GM19328 (cell line): ENCODE measurements around the gene CCDC38.
"Not testable (repeated sequence)": the region's sequence is repeated elsewhere in the genome, so short reads cannot be mapped to it uniquely, and the experiment has no call there.

Source experiments
- ATAC-seq: cut with Tn5 transposase; IDR thresholded peaks from one replicate; pipeline ENCODE4 v1.9.1; 2021; ENCODE audit warnings: mild to moderate bottlenecking, moderate library complexity; ENCODE audit not compliant: unreplicated experiment

CCDC38 gene

DNA sequence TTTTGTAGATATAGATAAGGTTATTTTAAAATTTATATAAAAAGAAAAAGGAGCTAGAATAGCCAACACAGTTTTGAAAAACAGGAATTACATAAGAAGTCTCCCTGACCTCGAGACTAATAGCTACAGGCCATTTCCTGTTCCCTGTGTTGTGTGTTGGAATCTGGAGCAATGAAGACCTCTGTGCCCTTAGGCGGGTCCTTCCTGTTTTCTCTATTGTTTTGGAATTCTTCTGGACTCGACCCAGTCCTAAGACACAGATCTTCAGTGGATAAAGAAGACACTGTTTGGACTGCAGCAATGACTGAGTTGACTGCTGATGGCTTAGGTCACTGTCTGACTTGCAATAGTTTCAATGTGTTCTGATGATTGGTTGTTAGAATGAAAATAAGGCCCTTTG, 57.4 kb downstream of the CCDC38 start:
- ATAC-seq = no peak

DNA sequence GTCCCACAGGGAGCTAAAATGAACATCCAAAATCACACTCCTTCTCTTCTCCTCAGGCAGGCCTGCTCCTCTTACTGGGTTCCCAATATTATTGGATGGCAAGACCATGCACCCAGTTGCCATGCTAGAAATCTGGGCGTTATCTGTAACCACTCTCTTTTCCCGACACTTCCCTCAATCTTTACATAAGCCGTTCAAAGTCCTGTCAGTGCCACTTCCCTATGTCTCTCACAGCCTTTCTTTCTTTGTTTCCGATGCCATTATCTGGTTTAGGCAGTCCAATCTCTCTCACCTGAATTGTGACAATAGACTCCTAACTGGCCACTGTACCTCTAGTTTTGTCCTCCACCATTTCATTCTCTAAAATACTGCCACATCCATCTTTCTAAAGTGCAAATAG, 59.5 kb downstream of the CCDC38 start:
- no peak for ATAC-seq

DNA sequence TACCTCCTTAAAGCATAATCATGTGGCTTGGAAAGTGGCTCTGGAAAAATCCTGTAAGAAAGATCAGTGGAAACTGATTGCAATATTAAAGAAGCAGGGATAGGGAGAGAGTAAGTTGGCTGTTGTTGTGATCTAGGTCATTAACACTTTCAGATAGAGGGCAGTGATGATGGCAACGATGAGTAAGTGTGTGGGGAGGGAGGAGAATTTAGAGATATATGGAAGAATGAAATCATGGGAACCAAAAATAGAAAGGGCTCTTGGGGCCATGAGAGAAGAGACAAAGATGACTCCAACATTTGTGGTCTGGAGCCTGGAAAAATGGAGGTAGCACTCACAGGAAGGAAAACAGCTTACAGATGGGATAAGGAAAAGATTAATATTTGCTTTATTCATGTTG, 60.3 kb downstream of the CCDC38 start:
- no peak for ATAC-seq

DNA sequence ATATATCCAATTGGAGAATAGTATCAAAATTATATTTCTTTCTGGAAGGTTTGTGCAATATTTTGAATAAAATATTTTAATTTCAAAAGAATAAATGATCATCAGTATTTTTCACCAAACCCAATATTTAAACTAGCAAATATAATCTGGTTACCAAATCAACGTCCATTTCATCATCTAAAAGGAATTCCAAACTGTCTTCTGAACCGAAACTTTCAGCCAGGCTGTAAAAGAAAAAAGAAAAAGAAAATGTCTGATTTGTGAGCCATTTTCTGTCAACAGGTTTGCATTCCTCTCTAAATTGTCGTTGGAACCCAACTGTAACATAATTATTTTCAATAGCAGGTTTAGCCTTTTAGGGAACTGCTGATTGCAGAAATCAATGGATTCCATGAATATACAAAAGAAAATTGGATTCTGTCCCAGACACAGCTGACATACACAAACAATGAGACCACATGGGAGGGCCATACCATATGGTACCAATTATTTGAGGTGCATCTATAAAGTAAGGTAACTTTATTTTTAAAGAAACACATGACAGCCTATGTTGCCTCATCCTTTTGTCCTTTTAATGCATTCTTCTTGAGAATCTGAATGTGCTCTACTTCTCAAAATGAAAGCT, 61.0 kb downstream of the CCDC38 start:
- no peak for ATAC-seq

DNA sequence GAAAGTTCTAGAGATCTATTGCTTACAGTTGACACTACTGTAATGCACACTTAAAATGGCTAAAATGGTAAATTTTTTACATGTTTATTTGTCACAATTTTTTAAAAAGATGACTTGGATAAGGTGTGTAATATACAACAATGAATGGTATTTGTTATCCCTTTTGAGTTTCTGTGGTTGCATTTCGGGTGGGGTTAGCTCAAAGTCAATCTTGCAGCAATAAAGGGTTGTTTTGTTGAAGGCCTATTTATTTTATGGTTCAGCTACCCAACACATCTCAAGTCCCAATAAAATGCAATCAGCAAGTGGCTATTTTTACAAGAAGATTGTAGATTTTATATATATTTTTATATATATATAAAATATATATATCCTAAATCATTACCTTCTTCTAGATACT, 61.5 kb downstream of the CCDC38 start:
- no peak for ATAC-seq

DNA sequence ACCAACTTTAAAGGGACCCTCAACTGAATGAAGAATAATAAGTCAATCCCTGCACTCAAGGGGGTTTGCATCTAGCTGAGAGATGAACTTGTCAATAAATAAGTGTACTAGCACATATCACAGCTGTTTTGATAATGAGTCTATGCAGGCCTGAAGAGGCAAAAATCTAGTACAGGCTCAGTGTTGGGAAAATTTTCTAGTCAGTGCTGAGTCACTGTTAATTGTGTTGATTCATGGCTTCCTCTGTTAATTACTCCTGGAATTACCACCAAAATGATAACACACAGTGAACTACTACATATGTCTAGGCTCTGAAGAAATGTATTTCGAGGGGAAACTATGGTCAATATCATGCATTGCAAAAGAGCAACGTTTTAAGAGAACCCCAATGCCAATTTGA, 64.8 kb downstream of the CCDC38 start:
- no peak for ATAC-seq

DNA sequence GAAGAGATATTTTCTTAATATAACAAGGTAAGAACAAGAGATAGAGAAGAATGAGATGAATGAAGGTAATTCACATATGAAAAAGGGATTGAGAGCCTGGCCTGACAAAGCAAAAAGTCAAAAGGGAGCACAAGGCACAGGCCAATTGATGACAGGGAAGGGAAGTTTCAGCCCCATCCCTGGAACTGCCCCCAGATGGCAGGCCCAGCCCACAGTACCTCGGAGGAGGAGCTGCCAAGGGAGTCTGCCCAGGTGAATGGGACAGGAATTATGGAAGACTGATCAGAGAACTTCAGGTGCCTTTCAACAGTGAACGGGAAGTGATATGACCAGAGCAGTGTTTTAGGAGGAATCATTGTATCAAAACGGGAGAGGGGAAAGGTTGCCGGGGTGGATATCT, 68.0 kb downstream of the CCDC38 start:
- no peak for ATAC-seq

DNA sequence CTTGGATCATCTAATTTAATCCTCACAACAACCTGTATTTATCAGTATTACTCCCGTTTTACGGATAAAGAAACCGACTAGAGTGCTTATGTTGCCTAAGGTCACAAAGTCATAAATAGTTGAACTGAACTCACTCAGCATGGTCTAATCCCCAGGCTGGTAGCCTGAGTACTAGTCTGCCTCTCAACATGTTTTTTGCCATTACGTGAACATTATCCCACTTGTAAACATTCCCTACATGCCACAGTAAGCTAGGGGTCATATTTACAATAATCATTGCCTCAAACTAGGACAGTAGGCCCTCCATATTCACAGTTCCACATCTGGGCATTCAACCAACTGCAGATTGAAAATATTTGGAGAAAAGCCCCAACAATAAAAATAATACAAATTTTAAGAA, 71.5 kb downstream of the CCDC38 start:
- ATAC-seq = no peak

DNA sequence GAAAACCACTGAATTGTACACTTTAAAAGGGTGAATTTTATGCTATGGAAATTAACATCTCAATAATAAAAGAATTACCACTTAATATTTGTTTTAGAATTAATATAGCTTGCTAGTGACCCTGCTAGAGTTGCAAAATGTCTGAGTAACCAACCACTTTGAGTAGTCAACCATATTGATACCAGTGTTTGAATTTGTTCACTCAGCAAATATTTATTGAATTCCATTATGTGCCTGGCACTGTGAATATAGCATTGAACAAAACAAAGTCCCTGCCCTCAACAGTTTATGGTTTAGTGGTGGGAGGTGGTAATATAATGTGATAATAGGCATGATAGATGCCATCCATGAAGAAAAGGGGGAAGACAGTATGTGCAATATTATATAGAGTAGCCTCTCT, 79.1 kb downstream of the CCDC38 start:
- ATAC-seq = no peak

DNA sequence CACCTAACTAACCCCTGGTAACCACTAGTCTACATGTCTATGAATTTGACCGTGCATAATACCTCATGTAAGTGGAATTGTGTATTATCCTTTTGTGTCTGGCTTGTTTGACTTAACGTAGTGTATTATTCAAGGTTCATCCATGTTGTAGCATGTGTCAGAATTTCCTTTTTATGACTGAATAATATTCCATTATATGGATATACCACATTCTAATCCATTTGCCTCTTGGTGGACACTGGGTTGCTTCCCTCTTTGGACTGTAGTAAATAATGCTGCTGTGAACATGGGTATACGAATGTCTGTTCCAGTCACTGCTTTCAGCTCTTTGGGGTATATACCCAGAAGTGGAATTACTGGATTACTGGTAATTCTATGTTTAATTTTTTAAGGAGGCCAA, 80.4 kb downstream of the CCDC38 start:
- ATAC-seq = no peak

DNA sequence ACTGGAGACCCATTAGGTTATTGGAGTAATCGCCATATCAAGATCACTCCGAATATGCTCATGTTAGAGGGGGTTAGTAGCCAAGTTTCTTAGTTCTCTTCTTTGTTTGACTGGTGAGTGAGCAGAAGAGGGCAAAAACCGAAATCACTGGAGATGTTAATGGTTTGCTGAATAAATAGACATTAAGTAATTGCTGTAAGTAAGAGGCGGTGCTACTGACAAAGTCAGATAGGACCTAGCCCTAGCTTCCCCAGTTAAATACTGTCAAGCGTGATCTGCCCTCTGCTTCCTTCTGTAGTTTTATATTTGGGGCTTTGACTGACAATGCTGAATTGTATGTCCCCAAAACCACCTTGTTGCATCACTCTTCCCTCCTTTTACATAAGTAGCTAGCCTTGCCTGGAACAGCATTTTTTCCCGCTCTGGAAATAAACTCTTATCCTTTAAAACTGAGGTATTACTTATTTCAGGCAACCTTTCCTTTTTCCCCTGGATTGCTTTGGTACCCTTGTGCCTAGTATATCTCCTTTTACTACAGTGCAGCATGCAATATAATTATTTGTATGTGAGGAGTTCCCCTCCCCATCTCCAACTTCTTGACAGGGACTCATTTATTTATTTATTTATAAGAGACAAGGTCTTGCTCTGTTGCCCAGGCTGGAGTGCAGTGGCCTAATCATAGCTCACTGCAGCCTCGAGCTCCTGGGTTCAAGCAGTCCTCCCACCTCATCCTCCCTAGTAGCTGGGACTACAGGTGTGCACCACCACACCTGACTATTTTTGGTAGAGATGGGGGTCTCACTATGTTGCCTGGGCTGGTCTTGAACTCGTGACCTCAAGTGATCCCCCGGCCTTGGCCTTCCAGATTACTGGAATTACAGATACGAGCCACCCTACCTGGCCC, 82.2 kb downstream of the CCDC38 start:
- no peak for ATAC-seq

DNA sequence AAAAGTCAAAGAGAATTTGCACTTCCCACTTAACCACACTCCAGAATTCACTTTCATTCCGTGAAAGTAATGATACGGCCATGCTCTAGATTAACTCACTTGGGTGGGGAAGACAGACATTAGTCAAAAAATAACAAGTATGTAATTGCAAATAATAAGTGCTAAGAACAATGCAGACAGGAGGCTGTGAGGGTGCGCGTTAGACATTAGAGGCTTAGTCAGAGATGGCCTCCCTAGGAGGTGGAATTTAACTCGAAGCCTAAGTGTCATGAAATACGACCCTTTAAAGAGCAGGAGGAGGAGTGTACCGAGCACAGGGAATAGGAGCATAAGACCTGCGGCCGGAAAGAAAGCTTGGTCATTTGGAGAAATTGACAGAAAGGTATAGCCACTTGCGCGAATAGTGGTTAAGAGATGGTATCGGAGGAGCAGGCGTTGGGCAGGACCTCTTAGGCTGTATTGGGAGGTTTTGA, 83.0 kb downstream of the CCDC38 start:
- no peak for ATAC-seq

DNA sequence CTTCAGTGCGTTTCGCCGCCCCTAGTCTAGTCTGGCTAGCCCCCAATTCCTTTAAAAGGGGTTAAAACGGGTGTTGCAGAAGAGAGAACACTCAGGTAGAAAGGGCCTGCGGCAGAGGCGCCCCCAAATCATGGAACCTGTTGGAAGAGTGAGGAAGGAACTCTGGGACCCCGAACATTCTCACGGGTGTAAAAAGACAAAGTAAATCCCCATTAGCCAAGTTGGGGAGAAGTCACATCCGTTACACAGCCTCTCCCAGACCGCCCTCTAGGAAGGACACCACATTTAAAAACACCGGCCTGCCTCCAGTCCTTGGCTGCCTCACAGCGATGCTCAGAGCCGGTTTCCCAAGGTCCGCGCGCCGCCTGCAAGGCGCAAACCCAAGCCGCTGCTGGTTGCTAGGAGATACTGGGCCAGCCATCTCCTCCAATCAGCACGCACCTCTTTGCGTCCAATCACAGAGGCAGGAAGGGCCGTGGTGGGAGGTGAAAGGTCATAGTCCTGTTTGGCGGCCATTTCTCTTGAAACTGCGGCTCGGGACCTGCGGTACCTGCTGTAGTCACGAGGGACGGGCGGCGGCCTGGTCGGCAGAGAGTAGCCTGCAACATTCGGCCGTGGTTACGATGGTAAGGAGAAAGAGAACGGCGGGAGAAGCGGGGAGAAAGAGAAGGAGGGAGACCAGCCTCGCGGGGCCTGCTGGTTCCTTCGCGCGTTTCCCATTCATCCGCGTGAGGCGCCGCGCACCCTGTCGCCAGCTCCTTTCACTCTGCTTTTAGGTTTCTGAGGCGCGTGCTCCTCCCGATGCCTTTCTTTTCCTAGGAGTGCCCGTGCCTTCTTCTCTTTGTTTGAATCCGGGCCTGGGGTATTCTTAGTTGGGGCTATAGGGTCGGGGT, 83.7 kb downstream of the CCDC38 start, which contains the start of gene SNRPF:
Gene SNRPF, plus strand, starts transcription at position 502 of the 893 bp plus-strand sequence. Its CDS starts 122 bp downstream, at position 624.
- ATAC-seq = peak; percentile 99

DNA sequence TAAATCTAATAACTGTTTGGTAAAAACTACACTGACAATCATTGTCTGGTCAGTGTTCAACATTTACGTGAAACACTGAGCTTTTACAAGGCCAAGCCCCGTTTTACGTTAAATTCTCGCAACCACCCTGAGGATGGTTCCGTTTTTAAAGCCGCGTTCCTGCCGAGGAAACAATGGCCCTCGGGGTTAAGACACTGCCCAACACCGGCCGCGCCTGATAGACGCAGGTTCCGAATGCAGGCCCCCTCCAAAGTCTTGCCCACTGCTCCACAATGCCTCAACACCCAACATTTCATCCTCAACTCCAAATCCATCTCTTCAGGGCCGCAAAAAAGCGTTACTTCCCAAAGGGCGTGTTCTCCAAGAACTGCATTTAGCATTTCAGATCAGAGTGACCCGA, 84.6 kb downstream of the CCDC38 start:
- no peak for ATAC-seq

DNA sequence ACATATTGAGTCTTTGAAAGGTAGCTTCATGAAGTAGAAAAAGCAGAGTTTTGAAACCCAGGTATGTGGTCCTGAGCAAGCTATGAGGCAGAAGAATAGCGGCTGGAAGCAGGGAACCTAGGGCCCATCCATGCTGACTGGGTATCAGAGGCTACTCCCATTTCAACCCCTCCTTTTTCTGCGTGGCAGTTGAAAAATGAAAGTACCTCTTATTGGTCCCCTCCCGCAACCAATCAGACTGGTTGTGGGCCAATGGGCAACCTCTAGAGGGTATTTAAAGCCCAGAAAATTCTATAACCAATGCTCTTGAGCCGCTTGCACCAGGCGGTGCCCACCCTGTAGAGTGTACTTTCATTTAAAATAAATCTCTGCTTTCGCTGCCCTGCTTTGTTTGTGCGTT, 85.3 kb downstream of the CCDC38 start:
- ATAC-seq = no peak

DNA sequence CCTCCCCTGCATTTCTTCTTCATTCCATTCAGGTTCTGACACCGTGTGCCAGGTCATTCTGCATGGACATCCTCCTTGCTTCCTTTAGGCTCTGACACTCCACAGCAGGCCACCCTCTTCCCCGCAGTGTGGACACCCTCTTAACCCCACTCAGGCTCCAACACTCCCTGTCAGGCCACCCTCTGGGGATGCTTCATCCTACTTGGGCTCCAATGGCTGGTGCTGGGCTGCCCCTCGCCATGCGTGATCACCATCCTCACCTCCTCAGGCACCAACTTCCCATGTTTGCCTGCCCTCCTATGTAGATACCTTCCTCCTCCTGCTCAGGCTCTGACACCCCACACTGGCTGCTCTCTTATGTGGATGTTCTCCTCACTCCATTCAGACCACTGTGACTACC, 90.3 kb downstream of the CCDC38 start:
- no peak for ATAC-seq

DNA sequence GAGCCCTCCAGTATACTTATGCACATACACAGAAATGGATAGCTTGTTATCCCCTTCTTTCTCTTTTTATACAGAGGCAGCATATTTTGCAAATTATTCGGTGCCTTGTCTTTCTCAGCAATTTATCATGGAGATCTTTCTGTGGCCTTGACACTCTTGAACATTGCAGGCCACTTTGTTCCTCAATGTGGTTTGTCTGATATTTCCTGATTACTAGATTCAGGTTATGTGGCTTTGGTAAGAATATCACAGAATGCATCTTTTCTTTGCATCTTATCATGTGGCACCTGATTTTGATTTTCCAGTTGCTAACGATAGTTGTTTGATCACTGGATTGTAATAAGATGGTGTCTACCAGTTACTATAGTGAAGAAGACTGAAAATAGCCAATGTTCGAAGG, 90.8 kb downstream of the CCDC38 start:
- no peak for ATAC-seq

DNA sequence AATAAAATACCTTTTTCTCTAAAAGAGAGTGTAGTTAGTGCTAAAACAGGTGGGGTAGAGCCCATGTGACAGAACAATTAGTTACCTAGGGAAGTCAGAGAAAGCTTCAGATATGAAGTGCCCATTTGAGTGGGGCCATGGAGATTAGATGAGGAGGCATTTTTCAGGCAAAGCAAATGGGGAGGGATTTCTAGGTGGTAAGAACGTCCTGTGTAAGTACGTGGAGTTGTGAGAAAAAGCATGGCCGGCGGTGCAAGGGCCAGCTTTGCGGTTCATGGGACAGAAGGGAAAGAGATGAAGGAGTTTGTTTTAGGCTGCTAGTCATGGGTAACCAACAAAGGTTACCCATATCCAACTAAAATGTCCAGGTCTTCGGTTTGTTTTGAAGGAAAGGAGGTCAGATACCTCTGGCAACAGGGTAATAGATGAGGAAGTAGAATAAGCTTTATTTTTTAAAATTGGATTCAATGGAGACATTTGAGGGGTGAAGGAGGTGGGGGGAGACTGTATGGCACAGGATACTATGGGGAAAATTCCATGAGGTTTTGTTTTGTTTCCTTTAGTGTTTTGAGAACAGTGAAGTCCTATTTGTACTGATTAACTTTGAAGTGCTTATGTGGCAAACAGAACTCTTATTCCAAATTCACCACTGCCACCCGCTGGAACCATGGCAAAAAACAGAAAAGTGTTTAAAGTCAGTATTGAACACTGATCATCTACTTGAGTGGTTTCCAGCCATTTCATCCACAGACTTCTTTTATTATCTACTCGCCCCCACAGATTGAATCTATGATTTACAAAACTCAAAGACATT, 93.6 kb downstream of the CCDC38 start:
- ATAC-seq = no peak

DNA sequence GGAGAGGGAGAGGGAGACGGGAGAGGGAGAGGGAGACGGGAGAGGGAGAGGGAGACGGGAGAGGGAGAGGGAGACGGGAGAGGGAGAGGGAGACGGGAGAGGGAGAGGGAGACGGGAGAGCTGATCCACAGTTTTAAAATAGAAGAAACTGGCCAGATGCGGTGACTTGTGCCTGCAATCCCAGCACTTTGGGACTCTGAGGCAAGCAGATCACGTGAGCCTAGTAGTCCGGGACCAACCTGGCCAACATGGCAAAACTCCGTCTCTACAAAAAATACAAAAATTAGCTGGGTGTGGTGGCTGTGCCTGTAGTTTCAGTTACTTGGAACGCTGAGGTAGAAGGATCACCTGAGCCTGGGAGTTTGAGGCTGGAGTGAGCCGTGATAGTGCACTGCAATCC, 100.0 kb downstream of the CCDC38 start:
- ATAC-seq = not testable (repeated sequence)

DNA sequence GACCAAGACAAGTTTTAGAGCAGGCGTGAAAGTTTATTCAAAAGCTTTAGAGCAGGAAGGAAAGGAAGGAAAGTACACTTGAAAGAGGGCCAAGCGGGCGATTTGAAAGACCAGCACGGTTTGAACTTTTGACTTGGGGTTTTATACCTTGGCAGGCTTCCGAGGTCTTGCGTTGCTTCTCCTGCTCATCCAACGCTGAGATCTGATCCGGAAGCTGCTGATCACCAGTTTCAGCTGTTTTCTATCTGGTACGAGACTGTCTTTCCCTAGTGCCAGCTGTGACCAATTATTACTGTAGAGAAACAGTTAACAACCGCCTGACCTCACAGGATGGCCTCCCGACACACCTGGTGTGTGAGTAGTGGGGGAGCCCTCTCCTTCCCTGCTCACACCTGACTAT, 104.3 kb downstream of the CCDC38 start:
- no peak for ATAC-seq
